ENCODE data around the gene ANKRD29.
"Not testable (repeated sequence)": the region's sequence is repeated elsewhere in the genome, so short reads cannot be mapped to it uniquely, and the experiment has no call there.

Gene ANKRD29

DNA sequence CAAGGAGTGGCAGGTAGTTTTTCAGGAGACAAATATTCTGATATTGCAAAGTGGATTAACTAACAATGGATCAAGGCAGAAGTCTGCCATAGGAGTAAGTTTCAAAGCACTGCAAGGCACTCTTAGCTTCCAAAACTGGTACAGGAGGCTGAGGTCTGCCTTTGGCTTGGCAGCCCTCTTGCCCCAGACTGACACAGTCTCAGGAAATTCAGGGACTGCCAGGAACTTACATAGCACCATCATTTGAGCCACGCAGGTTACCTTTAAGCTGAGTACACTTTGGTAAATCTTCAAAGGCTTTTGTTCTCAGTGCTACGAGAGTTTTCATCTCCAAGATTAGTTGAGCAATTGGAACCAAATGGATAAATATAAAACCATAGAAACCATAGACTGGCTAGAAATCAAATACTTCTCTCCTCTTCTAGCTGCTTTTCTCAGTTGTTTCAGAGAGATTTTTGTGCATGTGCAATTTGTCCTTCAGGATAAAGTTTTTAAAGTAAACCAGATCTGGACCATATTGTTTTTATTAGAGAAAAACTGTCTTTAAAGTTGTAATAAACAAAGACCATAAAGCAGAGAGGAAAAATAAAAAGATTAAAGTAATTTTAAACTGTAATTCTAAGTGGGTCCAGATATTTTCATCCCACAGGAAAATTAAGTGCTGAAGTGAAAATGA, 18.8 kb downstream of the ANKRD29 start:
- no peak for DNase-seq

DNA sequence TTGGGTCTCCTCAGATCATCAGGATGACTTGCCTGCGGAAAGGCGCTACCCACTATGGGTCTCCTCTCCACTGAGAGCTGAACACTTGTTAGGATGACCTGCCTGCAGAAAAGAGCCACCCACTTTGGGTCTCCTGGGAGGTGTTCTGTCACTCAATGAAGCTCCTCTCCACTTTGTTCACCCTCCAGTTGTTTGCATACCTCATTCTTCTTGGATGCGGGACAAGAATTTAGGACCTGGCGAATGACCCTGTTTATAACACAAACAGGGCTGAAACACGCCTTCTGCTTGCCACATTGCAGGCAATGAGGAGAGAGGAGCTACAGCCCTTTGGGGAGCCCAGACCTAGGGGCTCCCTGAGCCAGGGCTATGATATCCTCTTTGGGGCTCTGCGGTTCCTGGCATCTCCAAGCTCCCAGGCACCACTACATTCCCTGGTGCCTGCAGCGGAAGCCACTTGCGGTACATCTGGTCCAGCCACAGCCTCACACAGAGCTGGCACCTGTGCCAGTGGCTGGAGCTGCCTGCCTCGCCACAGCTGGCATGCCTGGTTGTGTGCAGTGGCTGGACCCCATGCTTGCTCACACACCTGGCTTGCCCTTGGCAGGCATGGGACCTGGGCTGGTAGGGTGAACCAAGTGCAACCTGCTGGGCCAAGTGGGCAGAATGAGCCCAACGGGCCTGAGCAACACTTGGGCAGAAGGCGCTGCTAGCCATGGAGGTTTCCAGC, 20.6 kb downstream of the ANKRD29 start:
- DNase-seq = no peak

DNA sequence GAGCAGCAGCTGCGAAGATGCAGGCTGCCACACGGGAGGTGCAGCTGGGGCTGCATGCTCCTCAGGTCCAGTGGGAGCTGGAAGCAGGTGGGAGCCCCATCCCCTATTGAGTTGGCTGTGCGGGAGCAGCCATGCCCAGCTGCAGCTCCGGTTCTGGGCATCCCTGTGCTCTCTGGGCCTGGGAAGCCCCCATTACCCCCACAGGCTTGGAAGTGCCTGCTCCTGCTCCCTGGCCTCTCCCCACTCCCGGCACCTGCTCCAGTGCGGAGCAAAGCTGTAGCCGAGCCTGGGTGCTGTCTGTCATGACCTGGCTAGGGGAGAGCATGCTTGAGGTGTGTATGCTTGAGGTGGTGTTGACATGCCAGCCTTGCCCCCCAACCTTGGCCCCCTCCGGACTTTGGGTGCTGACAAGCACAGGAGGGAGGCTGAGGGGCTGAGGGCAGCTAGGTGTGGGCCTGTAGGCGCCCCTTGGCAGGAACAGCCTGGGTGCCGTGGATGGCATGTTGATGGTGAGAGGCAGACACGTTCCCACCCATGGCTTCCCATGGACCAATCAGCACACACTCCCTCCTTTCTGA, 21.5 kb downstream of the ANKRD29 start:
- DNase-seq = no peak

DNA sequence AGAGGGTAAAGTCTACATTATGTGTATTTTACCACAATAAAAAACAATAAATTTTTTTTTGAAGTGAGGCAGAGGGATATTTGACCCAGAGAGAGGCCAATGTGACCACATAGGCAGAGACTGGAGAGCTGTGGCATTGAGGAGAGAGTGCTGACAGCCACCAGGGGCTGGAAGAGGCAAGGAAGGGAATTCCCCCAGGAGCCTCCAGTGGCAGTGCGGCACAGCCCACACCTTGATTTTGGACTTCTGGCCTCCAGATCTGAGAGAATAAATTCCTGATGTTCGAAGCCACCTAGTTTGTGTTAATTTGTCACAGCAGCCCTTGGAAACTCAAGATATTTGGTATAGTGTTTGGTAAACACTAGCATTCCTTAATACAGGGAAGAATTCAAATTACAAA, 22.7 kb downstream of the ANKRD29 start:
- no peak for DNase-seq

DNA sequence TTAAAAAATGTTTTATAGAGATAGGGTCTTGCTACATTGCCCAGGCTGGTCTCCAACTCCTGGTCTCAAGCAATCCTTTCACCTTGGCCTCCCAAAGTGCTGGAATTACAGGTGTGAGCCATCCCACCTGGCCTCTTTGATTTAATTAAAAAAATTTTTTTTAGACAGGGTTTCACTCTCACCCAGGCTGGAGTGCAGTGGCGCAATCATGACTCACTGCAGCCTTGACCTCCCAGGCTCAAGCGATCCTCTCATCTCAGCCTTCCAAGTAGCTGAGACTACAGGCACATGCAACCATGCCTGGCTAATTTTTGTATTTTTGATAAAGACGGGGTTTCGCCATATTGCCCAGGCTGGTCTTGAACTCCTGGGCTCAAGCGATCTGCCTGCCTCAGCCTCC, 26.3 kb downstream of the ANKRD29 start:
- DNase-seq = not testable (repeated sequence)

DNA sequence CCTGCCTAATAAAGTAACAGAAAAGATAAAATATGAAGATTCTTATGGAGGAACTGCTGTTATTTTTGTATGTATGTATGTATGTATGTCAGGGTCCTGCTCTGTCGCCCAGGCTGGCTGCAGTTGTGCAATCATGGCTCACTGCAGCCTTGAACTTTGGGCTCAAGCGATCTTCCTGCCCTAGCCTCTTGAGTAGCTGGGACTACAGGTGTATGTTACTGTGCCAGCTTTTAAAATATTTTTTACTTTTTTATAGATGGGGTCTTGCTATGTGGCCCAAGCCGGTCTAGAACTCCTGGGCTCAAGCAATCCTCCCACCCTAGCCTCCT, 26.7 kb downstream of the ANKRD29 start:
- DNase-seq = no peak

DNA sequence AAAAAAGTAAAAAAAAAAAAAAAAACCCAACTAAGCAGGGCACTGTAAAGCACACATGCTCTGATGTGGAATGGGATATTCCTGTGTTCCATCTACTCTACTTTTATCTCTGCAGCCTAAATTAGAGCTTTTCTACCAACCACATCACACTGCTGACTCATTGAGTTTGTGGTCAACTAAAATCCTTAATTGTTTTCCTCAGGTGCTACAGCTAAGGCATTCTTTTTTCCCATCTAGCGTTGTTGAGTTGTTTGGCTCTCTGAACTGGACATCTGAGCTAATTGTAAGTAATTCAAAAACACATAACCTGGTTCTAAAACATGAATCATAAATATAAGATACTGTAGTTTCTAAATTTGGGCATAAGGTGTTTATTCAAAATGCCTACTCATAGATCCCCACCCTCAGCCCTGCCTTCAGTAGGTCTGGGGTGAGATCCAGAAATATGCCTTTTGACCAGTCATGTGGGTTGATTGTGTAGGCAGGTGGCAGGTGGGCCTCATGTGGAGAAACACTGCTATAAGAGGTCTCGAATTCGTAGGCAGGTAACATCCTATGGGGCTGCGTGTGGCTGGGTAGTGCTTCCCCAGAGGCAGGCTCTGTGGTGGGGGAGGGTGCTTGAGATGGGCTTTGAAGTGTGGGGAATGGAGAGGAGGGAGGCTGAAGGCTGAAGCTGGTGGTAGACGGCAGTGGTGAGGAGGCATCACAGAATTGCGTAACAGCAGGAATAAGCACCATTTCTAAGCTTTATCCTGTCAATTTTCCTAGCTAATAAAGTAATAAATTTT, 27.2 kb downstream of the ANKRD29 start:
- no peak for DNase-seq

DNA sequence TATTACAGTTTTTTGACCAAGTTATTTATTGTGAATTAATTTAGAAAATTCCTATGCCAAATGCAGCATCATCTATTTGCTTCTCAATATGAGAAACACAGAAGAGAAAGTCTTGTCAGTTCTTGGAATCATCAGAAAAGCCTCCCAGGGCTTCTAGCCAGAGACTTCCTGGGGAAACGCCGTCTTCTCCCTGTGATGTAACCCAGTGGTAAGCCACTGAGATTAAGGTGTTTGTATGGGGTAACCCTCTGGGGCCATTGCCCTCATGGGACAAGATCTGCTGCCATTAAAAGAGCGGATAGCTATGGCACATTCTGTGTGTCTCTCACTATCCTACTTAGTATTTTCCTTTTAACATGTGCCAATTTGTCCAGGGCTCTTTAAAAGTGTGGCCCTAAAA, 28.0 kb downstream of the ANKRD29 start:
- no peak for DNase-seq

DNA sequence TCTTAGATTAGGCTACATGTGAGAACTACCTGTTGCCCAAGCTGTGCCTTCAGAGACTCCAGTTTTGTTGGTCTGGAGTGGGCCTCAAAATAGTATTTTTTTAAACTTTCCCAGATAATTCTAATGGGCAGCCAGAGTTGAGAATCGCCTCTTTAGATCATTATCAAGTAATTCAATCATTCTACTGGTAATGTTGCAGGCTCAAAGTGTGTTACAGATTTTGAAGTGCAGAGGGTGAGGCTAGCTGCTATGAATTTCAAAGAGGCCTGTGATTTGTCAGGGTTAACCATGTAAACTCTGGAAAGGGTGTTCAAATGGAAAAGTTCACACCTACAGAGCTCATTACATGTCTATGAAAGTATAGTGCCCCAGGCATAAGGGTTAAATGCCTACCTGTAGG, 30.1 kb downstream of the ANKRD29 start:
- DNase-seq = no peak

DNA sequence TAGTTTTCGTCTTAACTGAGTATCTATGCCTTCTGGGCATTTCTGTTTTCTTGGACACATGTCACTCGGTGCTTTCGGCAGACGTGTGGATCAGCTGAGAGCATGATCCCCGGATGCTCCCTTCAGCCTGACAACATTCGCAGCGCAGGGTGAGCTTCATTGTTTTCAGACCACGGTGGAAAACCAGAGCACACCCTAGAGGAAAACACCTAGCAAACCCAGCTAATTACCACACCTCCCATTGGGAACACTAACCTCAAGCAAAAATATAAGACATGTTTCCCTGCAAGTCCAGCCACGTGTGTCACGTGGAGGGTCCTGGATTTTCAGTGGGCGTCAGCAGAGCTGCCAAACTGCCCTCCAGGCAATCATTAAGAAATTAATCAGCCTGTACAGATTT, 31.0 kb downstream of the ANKRD29 start:
- DNase-seq = no peak

DNA sequence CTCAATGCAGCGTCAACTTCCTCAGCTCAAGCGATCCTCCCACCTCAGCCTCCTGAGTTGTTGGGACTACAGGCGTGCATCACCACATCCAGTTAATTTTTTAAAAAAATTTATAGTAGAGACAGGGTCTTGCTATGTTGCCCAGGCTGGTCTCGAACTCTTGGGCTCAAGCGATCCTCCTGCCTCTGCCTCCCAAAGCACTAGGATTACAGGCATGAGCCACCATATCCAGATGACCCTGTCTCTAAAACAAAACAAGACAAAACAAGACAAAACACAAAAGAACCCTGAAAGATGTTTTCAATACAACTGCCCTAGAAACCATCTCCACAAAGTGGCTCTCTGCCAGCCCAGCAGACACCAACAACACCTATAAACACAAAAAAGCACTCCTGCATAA, 31.4 kb downstream of the ANKRD29 start:
- no peak for DNase-seq

DNA sequence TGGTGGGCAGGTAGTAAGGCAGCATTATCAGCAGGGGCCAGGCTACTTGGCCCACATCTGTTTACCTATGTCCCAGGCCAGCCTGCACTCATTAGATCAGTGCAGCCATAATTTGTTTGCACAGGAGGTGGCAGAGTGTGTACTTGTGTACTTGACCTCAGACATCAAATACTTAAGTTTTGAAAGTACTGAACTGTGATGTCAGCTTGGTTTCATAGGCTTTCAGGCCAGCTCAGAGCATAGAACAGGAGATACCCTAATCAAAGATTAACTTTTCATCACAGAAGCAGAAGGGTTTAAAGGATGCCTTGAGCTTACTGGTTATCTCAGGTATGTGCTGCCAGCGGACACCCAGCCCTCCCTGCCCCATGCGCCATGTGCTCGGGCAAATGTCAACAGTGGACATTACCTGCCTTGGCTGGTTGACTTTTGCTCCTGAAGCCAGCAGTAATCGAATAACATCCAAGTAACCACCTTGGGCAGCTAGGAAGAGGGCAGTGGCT, 33.2 kb downstream of the ANKRD29 start:
- no peak for DNase-seq

DNA sequence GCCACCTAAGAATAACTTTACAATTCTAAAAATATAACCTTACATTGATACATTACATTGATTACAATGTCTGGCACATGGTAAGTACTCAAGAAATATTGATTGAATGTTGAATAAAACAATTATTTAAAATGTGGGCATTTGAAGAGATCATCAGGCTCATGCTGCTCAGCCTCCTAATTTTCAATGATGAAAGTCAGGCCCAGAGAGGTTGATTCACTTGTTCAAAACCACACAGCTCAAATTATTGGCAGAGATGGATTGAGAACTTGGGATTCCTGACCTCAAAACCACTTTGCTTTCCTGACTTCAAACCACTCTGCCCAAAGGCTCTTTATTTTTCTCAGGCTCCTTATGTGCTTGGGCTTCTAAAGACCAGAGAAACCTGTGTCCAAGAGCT, 34.7 kb downstream of the ANKRD29 start:
- no peak for DNase-seq

DNA sequence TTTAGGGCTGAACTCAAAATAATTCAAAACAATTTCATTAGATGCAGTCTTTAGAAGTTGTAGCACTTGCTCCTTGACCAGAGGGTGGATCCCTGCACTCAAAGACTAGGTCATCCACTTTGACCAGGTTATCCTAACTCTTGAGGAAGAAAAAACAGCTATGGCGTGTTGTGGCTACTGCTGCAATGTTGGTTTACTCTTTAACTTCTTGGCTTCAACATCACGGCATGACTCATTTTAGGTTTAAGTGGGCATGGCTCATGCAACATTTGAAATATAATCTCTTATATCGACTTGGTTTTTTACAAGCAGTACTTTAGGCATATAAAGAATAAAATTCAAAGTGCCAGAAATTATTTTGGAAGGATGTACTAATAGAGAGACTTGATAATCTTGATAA, 35.4 kb downstream of the ANKRD29 start:
- no peak for DNase-seq

DNA sequence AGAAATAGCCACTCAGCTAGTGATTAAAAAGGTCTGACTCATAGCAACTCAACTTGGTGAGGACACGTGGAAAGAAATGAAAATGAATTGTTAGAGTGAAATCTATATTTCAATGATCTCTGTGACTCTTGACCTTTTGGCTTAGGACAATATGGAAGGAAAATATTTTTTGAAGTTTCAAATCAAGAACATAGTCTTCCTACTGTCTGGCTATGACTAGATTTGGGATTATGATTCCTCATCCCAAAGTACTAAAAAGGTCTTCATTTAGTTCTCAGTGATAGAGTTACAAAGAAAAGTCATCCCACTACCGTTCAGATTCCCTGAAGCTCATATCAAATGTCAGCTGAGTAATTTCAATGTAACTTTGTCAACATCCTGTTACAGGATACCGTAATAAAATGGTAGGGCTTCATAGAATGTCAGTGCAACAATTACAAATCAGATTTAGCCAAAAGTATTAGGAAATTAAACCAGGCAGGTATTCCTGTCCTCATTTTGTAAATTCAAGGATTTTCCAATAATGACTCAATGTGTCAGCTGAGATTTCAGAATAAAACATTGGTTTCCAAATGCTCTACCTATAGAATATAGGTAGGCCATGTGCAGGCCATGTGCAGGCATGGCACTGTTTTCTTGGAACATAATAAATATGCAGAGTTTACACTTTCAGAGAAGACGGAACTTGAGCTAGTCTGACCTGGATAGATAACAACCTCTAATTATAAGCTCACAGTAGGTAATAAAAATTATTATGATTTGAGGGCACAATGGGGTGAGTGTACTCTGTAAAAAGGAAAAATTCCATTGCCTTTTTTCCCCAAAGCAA, 36.0 kb downstream of the ANKRD29 start:
- DNase-seq = no peak

DNA sequence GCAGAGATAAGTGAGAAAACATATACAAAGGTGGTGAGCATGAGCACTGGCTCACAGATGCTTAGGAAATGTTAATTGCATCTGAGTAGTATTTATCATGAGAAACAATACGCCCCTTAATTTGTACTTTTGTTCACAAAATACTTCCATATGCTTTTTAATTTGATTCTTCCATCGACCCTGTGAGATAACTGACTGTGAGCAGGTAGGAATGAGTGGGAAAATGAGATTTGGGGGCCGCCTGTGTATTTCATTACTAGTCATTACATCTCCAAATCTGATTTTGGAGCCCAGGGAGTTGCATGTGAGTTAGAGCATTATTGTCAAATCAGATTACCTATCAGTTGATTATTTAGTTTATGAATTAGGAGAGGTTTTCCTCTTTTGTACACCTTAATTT, 39.7 kb downstream of the ANKRD29 start:
- DNase-seq = no peak

DNA sequence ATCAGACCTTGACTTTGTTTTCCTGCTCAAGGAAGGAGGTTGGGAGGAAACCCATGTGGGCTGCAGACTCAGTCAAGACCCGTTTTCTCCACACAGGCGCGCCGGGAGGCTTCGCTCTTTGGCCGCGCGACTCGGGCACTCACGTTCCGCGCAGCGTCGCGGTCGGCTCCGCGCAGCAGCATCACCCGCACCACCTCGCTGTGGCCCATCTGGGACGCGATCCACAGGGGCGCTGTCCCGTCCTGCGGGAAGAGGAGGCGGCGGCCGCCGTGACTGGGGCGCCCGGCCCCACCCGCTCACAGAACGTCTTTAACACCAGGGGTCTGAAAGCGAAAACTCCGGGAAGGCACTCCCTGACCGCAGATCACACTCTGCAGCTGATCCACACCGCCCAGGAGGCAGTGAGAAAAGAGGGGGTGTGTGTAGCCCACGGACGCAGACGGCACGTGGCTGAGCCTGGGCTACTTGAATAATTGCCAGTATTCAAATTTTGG, 43.3 kb downstream of the ANKRD29 start:
- no peak for DNase-seq

DNA sequence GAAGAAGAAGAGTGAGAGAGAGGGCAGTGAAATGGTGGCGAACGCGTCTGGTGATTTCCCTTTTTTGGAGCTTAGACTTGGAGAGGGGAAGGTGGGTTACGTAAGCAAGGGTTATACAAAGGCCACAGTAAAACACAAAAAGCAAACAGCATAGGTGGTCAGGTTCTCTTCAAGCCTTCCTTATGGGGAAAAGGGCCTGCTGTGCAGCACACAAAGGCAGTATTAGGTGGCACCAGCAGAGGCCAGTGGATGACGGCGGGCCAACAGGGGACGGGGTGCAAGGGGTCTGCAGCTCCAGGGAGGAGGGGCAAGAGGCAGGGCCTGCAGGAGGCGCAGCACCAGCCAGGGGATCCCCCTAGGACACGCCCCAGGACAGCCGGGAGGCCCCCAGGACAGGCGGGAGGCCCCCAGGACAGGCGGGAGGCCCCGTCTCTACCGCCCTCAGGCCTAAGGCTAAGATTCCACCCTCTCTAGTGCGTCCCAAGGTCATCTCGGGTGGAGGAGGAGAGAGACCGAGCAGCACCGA, 43.8 kb downstream of the ANKRD29 start:
- no peak for DNase-seq

DNA sequence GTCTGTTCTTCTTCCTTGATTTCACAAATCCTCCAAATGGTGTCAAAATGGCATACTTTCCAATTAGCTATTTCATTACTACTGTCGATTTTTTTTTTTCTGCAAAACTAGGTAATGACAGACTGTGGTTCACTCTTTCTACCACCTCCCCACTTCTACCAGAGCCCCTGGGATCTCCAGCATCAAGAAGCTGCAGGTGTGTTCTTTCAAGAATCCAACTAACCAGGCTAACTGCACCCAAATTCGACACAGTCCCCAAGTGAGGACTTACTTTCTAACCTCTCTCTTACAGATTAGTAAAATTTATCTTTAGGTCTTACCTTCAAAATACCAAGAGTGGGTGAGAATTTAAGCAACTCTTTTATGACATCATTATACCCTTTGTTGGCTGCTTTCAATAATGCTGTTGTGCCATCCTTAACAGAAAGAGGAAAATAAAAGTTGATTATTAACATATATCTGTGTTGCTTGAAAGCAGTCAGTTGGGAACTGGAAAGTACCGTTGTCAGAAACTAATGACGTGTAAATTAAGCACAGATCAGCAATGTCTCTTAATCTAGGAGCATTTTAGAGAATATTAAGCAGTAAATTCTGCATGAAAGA, 45.2 kb downstream of the ANKRD29 start:
- no peak for DNase-seq

DNA sequence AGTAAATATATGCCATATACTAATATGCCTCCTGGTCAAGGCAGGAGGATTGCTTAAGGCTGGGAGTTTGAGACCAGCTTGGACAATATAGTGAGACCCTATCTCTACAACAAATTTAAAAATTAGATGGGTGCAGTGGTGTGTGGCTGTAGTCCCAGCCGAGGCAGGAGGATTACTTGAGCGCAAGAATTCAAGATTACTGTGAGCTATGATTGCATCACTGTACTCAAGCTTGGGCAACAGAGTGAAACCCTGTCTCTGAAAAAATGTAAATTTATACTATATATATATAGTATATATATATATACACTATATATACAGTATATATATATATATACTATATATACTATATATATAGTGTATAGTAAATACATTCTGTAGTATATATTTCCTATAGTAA, 46.5 kb downstream of the ANKRD29 start:
- no peak for DNase-seq

DNA sequence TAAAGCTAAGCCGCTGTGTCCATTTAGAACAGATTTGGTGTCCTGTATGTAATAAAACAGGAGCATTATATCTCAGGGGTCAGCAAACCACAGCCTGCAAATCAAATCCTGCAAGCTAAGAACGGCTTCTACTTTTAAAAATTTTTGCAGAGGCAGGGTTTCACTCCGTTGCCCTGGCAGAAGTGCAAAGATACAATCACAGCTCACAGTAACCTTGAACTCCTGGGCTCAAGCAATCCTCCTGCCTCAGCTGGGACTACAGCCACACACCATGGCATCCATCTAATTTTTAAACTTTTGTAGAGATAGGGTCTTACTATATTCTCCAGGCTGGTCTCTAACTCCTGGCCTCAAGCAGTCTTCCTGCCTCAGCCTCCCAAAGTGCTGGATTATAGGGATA, 47.8 kb downstream of the ANKRD29 start:
- no peak for DNase-seq

DNA sequence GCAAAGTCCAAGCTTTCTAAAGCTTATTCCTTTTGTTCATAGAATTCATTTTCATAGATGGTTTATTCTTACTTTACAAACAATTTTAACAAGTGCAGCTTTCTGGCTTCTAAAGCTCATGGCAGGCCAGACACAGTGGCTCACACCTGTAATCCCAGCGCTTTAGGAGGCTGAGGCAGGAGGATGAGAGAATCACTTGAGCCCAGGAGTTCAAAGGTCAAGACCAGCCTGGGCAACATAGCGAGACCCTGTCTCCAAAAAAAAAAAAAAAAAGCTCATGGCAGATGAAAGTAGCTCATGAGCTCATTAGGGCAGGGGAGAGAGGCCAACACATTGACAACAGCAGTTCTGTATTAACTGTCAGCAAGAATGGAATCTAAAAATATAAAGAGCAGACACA, 48.3 kb downstream of the ANKRD29 start:
- no peak for DNase-seq
